ENCODE data around the gene CRB2. TPM values are rescaled to one million over a fixed set of nuclear protein-coding genes. Genes with fewer than 3 reads are reported as not detected.

Gene CRB2
- total and polyA plus RNA-seq, 2 of the 13 experiments (the other 11 are each of a cell fraction or from before 2014, with no cell fraction given): 0.01 to 0.29 TPM

DNA sequence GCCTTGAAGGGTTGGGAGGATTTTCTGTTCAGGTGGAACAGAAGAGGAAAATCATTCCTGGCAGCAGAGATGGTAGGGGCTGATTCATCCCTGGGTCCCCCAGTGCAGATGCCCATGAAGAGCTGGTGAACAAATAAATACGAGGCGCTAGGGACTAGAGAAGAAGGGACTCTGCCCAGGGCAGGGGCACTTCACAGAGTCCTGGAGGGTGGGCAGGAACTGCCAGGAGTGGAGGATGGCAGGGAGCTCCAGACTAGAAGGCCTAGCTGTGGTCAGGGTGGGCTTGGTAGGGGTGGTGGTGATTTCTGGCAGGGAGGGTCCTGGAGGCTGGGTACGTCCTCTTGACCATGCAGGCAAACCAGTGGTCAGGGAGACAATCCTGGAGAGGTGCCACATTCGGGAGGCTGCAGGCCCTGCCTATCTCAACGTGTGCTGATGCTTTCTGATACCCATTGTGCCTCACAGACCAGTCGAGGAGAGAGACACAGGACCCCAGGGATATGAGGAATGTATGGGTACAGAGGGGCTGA is 69.9 kb downstream of the CRB2 start (continued):
- TF ChIP-seq, protein P1, sequence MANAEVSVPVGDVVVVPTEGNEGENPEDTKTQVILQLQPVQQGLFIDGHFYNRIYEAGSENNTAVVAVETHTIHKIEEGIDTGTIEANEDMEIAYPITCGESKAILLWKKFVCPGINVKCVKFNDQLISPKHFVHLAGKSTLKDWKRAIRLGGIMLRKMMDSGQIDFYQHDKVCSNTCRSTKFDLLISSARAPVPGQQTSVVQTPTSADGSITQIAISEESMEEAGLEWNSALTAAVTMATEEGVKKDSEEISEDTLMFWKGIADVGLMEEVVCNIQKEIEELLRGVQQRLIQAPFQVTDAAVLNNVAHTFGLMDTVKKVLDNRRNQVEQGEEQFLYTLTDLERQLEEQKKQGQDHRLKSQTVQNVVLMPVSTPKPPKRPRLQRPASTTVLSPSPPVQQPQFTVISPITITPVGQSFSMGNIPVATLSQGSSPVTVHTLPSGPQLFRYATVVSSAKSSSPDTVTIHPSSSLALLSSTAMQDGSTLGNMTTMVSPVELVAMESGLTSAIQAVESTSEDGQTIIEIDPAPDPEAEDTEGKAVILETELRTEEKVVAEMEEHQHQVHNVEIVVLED (CRISPR knock-in tag; IDR thresholded peaks at IDR 0.05; ENCODE audit: borderline replicate concordance): no peak
- TF ChIP-seq, protein P2, sequence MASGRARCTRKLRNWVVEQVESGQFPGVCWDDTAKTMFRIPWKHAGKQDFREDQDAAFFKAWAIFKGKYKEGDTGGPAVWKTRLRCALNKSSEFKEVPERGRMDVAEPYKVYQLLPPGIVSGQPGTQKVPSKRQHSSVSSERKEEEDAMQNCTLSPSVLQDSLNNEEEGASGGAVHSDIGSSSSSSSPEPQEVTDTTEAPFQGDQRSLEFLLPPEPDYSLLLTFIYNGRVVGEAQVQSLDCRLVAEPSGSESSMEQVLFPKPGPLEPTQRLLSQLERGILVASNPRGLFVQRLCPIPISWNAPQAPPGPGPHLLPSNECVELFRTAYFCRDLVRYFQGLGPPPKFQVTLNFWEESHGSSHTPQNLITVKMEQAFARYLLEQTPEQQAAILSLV (CRISPR knock-in tag; IDR thresholded peaks at IDR 0.05; ENCODE audit: borderline replicate concordance): no peak

DNA sequence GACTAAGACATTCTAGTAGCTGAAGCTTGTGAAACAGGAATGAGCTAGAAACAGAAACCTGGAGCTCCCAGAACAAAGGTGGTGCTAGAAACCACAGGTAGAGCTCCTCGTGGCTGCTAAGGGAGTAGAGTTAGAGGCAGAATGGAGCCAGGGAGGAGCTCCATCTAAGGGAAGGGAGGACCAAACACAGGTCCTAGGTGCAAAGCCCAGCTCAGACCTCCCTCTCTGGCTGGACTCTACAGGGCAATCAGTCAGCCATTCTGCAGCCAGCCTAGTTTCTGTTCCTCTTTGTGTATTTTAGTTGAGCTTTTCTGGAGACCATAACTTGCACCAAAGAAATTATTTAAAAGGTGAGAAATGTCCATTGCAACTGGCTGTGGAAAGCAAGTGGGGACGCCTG is 70.4 kb downstream of the CRB2 start:
- no peak overlapping the region for H3K9ac ChIP-seq (ENCODE audit: insufficient read depth, low read depth, low read length)
- DNase-seq (ENCODE audit: low spot score) (no peak), FAIRE-seq (no peak), ATAC-seq (peak; percentile 45; the same call in 2 of the 3 replicates)
- POLR2A ChIA-PET: no interaction called here
- H3K36me3 ChIP-seq (replicated peaks in 1 of 2; ENCODE audit: control insufficient read depth in 1 of 2, insufficient read depth in 2 of 2, low read length in 2 of 2): peaks cover 7 to 51% of the 10 kb centered on the region in 2 experiments; a peak in 4 of 5 replicates
- no peak overlapping the region for H3K27ac ChIP-seq (ENCODE audit: extremely low read length, insufficient read depth, low read length)
- no peaks in the 10 kb centered on the region for H3K79me2 ChIP-seq (ENCODE audit: insufficient read depth, low read length)
- 77% methylated on average over 2 of the region's 2 CpGs for WGBS (ENCODE audit: low lambda C conversion rate)
- no peaks in the 10 kb centered on the region for H3K4me1 ChIP-seq (ENCODE audit: insufficient read depth, low read length)
- CTCF ChIA-PET (ENCODE audit: low intra/inter-chr PET ratio, low total read pairs): no interaction called here
- no peaks in the 10 kb centered on the region for H3K27me3 ChIP-seq (ENCODE audit: control insufficient read depth in 1 of 2, insufficient read depth in 2 of 2, low read length in 2 of 2)
- H3K4me3 ChIP-seq (replicated peaks in 1 of 3; ENCODE audit: insufficient read depth in 1 of 3, low read depth in 2 of 3, low read length in 3 of 3): no peak overlapping the region
- H4K20me1 ChIP-seq (ENCODE audit: insufficient read depth, low read length): no peaks in the 10 kb centered on the region
- H3K4me2 ChIP-seq (ENCODE audit: low read depth, low read length): no peak overlapping the region
- intact Hi-C loops (cut with micrococcal nuclease; ENCODE audit: unreplicated experiment) (no loop called here), in situ Hi-C loops (cut with HindIII; ENCODE audit: extremely low pct_ligation_motif_present, low pct_unique_long_range_greater_than_20kb) (no loop called here)
- peak; percentile 67 for TF ChIP-seq ZNF263 (CRISPR knock-in tag; IDR thresholded peaks at IDR 0.05)
- TF ChIP-seq MBNL3 (CRISPR knock-in tag; conservative IDR thresholded peaks at IDR 0.05): no peak
- TF ChIP-seq KLF13 (CRISPR knock-in tag; IDR thresholded peaks at IDR 0.05): no peak
- TF ChIP-seq, protein P3, sequence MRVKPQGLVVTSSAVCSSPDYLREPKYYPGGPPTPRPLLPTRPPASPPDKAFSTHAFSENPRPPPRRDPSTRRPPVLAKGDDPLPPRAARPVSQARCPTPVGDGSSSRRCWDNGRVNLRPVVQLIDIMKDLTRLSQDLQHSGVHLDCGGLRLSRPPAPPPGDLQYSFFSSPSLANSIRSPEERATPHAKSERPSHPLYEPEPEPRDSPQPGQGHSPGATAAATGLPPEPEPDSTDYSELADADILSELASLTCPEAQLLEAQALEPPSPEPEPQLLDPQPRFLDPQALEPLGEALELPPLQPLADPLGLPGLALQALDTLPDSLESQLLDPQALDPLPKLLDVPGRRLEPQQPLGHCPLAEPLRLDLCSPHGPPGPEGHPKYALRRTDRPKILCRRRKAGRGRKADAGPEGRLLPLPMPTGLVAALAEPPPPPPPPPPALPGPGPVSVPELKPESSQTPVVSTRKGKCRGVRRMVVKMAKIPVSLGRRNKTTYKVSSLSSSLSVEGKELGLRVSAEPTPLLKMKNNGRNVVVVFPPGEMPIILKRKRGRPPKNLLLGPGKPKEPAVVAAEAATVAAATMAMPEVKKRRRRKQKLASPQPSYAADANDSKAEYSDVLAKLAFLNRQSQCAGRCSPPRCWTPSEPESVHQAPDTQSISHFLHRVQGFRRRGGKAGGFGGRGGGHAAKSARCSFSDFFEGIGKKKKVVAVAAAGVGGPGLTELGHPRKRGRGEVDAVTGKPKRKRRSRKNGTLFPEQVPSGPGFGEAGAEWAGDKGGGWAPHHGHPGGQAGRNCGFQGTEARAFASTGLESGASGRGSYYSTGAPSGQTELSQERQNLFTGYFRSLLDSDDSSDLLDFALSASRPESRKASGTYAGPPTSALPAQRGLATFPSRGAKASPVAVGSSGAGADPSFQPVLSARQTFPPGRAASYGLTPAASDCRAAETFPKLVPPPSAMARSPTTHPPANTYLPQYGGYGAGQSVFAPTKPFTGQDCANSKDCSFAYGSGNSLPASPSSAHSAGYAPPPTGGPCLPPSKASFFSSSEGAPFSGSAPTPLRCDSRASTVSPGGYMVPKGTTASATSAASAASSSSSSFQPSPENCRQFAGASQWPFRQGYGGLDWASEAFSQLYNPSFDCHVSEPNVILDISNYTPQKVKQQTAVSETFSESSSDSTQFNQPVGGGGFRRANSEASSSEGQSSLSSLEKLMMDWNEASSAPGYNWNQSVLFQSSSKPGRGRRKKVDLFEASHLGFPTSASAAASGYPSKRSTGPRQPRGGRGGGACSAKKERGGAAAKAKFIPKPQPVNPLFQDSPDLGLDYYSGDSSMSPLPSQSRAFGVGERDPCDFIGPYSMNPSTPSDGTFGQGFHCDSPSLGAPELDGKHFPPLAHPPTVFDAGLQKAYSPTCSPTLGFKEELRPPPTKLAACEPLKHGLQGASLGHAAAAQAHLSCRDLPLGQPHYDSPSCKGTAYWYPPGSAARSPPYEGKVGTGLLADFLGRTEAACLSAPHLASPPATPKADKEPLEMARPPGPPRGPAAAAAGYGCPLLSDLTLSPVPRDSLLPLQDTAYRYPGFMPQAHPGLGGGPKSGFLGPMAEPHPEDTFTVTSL (CRISPR knock-in tag; IDR thresholded peaks at IDR 0.05; ENCODE audit: borderline replicate concordance): no peak
- no peak for TF ChIP-seq U2AF2 (IDR thresholded peaks at IDR 0.05; ENCODE audit: low read depth, low read length)
- TF ChIP-seq, protein P4, sequence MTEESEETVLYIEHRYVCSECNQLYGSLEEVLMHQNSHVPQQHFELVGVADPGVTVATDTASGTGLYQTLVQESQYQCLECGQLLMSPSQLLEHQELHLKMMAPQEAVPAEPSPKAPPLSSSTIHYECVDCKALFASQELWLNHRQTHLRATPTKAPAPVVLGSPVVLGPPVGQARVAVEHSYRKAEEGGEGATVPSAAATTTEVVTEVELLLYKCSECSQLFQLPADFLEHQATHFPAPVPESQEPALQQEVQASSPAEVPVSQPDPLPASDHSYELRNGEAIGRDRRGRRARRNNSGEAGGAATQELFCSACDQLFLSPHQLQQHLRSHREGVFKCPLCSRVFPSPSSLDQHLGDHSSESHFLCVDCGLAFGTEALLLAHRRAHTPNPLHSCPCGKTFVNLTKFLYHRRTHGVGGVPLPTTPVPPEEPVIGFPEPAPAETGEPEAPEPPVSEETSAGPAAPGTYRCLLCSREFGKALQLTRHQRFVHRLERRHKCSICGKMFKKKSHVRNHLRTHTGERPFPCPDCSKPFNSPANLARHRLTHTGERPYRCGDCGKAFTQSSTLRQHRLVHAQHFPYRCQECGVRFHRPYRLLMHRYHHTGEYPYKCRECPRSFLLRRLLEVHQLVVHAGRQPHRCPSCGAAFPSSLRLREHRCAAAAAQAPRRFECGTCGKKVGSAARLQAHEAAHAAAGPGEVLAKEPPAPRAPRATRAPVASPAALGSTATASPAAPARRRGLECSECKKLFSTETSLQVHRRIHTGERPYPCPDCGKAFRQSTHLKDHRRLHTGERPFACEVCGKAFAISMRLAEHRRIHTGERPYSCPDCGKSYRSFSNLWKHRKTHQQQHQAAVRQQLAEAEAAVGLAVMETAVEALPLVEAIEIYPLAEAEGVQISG (CRISPR knock-in tag; IDR thresholded peaks at IDR 0.05): peak; percentile 93
- TF ChIP-seq TARDBP (CRISPR knock-in tag; IDR thresholded peaks at IDR 0.05): no peak
- no TSS peak for BruUV-seq (replicated peaks)
- no peaks in the 10 kb centered on the region for H3K9me3 ChIP-seq (ENCODE audit: low read length)
- no peak overlapping the region for H2AFZ ChIP-seq (ENCODE audit: low read length)
